Activated T-cell treated with anti-CD3 and anti-CD28 coated beads for 24 hours (primary cell): ENCODE measurements around the gene DENND1A.

ENCODE experiments used
- DNase-seq: peaks from one replicate; pipeline ENCODE4 v3.0.0-alpha.2; 2020; ENCODE audit warnings: low read depth

The DENND1A gene

DNA sequence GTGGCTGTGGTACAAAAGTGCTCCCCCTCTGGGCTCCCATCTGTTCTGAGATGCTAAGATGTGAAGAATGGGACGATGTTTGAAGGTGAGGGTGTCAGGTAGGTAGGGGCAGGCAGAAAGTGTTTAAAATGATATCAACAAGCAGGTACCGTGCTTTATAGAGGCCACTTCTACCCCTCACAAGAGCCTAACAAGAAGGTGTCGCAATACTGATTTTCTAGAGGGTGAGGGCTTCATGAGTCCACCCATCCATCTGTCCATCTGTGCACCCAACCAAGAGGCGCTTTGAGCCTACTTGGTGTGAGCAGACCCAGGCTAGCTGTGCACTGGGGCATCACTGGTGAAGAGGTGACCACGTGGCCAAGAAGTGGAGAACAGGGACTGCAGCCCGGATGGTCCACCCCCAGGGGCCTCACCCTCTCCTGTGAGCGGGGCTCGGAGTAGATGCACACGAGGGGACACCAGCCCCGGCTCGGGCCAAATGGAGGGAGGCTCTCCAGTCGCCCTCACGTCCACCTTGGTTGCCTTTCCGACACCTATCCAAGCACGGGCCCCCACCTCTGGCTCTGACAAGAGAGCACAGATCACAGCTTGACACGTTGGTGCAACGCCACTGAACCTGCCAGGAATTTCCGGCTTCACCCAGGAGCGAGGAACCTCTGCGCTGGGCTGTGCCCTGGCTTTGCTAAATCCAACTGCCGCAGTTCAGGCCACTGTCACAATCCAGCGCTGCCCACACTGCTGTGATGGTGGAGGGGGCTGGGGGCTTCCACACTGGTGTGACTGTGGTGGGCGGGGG, 539.4 kb downstream of the DENND1A start:
- DNase-seq: no peak

- no peak for DNase-seq
Measured at GRCh38 chr9:123389698-123390097, 540.2 kb downstream of the DENND1A start.

- no peak for DNase-seq
Measured at GRCh38 chr9:123389070-123389469, 540.9 kb downstream of the DENND1A start.

GRCh38 chr9:123387686-123388085, 542.2 kb downstream of the DENND1A start:
- DNase-seq: no peak

GRCh38 chr9:123383512-123384170, 546.3 kb downstream of the DENND1A start:
- DNase-seq: no peak

DNA sequence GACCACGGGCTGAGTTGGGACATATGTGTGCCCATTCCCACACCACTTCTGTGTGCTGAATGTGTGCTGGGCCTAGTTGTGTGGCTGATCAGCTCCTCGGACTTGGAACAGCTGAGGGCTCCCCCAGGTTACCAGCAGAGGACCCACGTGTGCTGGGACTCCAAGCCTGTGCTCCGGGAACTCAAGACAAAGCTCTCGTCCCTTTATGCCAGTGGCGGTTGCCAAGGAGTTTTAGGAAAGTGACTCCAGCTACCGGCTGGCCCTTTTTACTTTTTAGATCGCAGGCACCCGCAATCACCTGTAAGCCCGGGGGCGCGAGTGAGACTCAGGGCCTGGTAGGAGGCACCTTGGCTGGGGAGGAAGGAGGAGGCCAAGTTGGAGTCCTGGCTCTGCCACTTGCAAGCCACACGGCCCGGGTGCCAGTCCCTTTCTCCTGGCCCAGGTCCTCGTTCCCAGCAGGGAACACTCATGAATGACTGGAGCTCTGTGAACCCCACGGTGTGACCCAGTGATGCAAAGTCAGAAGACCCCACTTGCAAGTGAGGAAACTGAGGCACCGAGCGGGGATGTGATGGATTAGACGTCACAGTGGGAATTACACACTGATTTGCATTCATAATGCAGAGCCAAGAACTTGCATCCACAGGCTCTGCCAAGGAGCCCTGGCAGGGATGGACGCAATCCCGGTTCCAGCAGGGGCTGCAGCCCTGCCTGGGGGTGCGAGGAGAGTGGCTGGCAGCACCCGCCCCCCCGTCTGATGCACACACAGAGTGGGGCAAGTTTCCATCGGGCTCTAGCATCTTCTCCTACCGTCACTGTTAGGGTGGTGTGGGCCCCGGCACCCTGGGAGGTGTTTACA, 547.0 kb downstream of the DENND1A start:
- no peak for DNase-seq

DNA sequence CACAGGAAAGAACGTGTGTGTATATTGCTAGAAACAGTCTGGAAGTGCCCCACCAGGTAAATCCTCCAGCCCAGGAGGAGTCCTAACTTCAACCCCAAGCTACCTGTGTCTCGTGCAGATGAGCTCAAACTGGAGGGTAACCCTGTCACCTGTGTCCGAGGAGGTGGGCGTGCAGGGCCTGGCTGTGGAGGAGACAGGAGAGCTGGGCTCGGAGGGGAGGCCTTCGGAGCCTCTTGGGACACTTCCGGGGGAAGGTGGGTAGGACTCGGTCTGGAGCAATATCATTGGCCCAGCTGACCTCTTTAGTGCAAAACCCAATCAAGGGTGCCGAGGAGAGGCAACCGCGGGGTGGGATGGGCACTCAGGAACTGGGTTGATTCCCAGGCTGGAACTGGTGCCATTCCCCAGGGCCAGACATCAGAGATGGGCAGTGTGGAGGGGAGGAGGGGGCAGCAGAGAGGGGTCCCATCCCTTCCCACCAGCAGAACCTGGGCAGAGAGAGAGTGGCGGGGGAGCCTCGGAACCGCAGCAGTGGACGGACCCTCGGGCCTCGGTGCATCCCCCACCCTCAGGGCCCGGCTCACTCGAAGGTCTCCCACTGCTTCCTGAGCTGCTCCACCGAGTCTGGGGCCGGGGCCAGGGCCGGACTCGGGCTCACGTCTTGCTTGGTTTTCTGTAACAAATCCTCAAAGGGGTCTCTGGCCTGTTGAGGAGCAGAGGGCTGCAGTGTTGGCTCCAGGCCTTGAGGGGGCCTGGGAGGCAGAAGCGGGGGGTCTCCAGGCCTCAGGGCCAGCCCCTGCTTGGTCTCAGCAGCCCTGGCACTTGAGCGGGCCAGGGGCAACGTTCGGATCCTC, 548.8 kb downstream of the DENND1A start:
- DNase-seq: no peak

- DNase-seq: no peak
Measured at GRCh38 chr9:123378956-123379660, 550.8 kb downstream of the DENND1A start.

DNA sequence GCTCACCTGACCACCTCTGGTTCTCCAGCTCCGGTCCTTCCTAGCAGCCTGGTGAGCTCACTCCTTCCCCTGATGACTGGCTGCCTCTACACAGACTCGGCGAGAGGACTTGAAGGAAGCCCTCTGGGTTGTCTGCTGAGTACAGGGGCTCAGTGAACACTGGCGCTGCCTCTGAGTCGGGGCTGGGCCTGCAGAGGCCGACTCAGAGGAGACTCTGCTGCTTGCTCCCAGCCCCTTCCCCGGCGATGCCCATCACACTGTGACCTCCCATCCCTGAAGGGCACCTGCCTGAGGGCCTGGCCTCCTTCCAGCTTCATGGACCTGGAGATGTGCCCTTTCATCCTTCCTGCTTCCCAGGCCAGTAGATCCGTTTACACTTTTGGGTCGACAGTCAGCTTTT, 551.9 kb downstream of the DENND1A start:
- no peak for DNase-seq

DNA sequence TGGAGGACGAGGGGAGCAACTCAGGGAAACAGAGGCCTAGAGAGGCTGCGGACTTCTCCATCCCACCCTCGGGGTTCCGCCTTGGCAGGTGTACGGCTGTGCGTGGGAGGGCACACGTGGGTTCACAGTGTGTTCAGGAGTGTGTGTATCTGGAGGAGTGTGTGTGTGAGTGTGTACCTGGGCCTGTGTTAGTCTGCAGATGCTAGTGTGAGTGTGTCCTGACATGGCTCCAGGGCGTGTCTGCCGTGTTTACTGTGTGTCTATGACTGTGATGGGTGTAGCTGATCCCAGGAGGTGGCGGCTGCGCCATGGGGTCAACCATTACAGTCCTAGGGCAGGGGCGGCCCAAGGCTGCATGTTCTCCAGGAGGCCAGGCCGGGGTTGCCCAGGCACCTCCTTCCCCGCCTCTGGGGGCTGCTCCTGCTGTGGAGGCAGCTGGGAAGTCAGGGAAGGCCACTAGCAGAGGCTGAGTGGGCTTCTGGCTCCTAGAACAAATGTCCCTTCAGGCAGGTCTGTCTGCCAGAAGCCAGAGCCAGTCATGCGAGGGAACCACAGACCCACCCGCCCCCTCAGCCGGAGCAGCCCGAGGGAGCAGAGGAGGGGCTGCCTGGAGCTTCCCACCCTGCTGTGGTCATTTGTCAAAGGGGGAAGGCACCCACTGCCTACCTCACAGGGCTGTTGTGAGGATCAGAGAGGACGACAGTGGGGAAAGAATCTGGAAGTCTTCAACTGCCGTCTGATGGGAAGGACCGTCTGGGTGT, 552.5 kb downstream of the DENND1A start:
- DNase-seq: no peak

DNA sequence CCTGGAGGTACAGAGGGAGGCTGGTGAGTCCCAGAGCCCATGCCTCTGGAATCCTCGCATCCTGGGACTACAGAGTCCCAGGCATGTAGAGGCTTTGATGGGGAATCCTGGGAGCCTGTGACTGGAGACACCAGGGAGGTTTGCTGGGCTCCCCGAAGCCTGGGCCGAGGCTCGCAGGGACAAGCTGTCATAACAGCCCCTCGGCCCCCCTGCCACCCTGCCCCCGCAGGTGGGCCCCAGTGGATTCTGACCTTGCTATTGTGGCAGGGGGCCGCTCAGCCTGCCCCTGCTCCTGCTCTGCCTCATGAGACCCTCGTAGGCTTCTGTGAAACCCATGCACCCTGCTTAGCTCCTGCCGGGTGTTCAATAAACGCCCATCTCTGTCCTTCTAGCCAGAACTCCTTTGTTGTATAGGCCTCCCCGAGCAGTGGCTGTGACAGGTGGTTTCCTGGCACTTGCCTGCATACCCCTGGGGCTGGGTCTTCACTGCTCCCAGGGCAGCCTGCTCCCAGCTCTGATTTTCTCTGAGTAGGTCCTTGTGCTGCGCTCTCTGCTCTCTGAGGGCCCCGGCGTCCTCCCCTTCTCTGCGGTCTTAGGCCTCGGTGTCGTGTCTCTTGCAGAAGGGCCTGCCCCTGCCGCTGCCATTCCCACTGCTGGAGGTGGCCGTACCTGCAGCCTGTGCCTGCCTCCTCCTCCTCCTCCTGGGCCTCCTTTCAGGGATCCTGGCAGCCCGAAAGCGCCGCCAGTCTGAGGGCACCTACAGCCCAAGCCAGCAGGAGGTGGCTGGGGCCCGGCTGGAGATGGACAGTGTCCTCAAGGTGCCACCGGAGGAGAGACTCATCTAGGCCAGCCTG, 553.5 kb downstream of the DENND1A start:
- DNase-seq: no peak

GRCh38 chr9:123375469-123376132, 554.3 kb downstream of the DENND1A start:
- DNase-seq: no peak

DNA sequence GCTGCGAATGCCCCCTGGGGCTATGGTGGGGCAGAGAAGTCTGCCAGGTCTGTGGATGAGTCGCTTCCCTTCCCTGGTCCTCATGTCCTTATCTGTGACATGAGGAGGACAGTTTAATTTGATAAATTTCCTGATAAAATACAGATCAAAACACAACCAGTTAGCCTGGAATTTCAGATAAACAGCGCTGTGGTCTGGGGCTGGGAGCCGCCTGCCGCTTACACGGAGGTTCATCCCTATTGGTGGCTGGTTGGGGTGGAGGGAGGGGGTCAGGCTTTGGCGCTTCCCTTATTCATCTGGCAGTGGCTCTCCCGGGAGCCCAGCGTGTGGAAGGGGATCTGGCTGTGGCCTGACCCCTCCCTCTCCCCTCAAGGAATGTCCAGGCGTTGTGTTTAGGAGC, 556.0 kb downstream of the DENND1A start:
- no peak for DNase-seq

DNA sequence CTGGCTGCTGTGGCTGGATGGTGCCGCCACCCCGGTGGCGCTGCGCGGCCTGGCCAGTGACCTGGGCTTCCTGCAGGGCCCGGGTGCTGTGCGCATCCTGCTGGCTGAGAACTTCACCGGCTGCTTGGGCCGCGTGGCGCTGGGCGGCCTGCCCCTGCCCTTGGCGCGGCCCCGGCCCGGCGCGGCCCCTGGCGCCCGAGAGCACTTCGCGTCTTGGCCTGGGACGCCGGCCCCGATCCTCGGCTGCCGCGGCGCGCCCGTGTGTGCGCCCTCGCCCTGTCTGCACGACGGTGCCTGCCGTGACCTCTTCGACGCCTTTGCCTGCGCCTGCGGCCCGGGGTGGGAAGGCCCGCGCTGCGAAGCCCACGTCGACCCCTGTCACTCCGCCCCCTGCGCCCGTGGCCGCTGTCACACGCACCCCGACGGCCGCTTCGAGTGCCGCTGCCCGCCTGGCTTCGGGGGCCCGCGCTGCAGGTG, 556.4 kb downstream of the DENND1A start:
- no peak for DNase-seq

GRCh38 chr9:123372766-123373446, 557.0 kb downstream of the DENND1A start:
- DNase-seq: no peak

- DNase-seq: no peak
Measured at GRCh38 chr9:123371805-123372590, 557.9 kb downstream of the DENND1A start.

DNA sequence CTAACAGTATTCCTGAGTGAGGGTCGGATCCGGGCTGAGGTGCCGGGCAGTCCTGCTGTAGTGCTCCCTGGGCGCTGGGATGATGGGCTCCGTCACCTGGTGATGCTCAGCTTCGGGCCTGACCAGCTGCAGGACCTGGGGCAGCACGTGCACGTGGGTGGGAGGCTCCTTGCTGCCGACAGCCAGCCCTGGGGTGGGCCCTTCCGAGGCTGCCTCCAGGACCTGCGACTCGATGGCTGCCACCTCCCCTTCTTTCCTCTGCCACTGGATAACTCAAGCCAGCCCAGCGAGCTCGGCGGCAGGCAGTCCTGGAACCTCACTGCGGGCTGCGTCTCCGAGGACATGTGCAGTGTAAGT, 558.7 kb downstream of the DENND1A start:
- no peak for DNase-seq
